Activated gamma-delta T cell treated with anti-CD3 and anti-CD28 coated beads, Interleukin-2, amount 50 U/mL, for 16 hours (primary cell): ENCODE results near the gene KIF3B.
"Not testable (repeated sequence)": the region's sequence is repeated elsewhere in the genome, so short reads cannot be mapped to it uniquely, and the experiment has no call there.

Experiments
- DNase-seq: peaks from one replicate; pipeline ENCODE4 v3.0.0-alpha.2; 2020; ENCODE audit warnings: low read depth

The KIF3B gene

DNA sequence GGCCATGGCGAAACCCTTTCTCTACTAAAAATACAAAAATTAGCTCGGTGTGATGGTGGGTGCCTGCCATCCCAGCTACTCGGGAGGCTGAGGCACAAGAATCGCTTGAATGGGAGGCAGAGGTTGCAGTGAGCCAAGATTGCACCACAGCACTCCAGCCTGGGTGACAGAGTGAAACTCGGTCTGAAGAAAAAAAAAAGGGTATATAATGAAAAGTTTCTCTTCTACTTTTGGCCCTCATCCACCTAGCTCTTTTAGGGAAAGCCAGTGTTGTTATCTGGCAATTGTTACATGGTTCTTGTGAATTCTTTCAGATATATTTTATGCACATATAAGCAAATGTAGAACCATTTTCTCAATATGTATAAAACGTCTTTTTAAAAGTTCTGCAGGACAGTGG, 19.0 kb downstream of the KIF3B start:
- no peak for DNase-seq

GRCh38 chr20:32296819-32297420, 19.5 kb downstream of the KIF3B start:
- DNase-seq: no peak

- no peak for DNase-seq
These were observed 20.0 kb downstream of the KIF3B start for GRCh38 chr20:32297439-32297838.

- DNase-seq: no peak
These were observed 23.2 kb downstream of the KIF3B start for GRCh38 chr20:32300647-32301046.

GRCh38 chr20:32301719-32302506, 24.5 kb downstream of the KIF3B start:
- DNase-seq: no peak

DNA sequence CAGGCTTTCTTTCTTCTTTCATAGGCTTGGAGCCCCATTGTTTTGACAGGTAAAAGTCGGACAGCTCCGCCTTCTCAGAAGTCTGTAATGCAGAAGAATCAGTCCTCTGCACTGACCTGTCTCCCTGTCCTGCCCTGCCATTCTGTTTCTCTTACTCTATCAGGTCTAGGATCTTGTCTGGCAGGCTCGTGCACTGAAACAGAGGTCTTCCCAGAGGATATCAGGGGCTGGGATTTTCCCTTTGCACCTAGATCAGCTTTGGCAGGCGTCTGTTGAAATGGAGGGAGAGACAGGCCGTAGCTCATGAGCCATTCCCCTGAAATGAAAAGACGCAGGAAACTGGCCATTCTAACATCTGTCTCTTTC, 25.0 kb downstream of the KIF3B start:
- DNase-seq: no peak

GRCh38 chr20:32304131-32304746, 26.8 kb downstream of the KIF3B start:
- DNase-seq: no peak

DNA sequence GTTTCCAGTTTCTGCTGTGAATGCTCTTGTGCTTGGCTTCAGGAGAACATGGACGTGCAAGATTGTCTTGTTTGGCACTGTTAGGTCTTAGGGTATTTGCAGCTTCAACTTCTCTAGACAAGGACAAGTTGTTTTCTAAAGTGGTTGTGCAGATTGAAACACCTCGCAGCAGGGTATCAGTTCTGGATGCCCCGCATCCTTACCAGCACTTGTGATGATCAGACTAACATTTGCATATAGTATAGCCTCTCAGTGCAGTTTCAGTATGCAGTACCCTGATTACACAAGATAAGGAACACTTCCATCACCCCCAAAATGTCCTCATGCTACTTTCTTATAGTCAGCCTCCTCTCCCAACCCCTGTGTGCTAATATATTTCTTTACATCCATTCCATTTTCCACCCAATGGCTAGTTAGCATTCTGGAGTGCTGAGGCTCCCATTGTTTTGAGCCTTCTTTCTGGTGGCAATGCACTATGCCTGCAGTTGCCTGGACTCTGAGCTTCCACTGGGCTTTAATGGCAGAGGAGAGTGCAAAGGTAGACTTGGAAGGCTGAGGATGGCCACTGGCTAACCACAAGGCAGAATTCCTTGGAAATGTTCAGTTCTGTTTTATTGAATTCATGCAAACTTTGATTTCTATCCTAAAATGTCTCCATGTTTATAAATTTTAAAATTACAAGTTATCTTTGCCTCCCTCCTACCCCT, 35.4 kb downstream of the KIF3B start:
- DNase-seq: no peak

GRCh38 chr20:32314768-32315167, 37.3 kb downstream of the KIF3B start:
- no peak for DNase-seq

- no peak for DNase-seq
These were observed 37.9 kb downstream of the KIF3B start for GRCh38 chr20:32315399-32315798.

- no peak for DNase-seq
These were observed 38.4 kb downstream of the KIF3B start for GRCh38 chr20:32315891-32316290.

DNA sequence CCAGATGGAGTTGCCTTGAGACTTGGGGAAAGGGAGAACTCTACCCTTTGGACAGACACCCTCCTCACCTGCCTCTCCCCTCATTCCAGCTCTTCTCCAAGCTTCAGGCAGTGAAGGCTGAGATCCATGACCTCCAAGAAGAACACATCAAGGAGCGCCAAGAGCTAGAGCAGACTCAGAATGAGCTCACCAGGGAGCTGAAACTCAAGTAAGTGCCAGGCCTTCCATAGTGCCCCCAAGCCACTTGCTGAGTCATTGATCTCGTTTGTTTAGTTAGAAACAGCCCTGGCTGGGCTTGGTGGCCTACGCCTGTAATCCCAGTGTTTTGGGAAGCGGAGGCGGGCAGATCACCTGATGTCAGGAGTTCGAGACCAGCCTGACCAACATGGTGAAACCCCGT, 39.2 kb downstream of the KIF3B start:
- no peak for DNase-seq

DNA sequence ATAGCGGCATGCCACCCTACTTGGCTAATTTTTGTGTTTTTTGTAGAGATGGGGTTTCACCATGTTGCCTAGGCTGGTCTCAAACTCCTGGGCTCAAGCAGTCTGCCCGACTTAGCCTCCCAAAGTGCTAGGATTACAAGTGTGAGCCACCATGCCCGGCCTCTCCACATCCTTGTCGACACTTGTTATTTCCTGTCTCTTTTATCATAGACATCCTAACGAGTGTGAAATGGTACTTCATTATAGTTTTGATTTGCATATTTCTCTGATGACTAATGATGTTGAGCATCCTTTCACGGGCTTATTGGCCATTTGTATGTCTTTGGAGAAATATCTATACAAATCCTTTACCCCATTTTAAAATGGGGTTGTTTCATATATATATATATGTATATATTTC, 41.6 kb downstream of the KIF3B start:
- DNase-seq: no peak

- no peak for DNase-seq
These were observed 42.9 kb downstream of the KIF3B start for GRCh38 chr20:32320305-32320704.

- no peak for DNase-seq
These were observed 43.9 kb downstream of the KIF3B start for GRCh38 chr20:32321390-32321789.

- DNase-seq: not testable (repeated sequence)
These were observed 44.8 kb downstream of the KIF3B start for GRCh38 chr20:32322260-32322659.

- DNase-seq: not testable (repeated sequence)
These were observed 46.3 kb downstream of the KIF3B start for GRCh38 chr20:32323761-32324160.

GRCh38 chr20:32325706-32326503, 48.5 kb downstream of the KIF3B start:
- DNase-seq: no peak

DNA sequence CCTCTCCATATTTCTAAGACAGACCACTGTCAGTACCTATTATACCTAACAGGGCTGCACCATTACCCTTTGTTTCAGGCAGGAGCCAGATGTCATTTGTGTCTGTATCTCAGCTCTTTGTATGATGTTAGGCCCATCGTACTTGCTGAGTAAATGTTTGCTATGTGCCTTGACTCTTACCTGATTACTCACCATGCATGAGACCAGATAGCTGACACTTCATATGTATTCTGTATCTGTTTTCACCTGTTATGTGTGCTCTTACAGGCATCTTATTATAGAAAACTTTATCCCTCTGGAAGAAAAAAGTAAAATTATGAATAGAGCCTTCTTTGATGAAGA, 49.0 kb downstream of the KIF3B start:
- DNase-seq: no peak

- DNase-seq: no peak
These were observed 49.7 kb downstream of the KIF3B start for GRCh38 chr20:32327087-32327681.

GRCh38 chr20:32329817-32330554, 52.5 kb downstream of the KIF3B start:
- DNase-seq: no peak
